ENCODE results near the gene ZNF185. TPM values are rescaled to one million over a fixed set of nuclear protein-coding genes. Genes with fewer than 3 reads are reported as not detected.

Gene ZNF185
- total and polyA plus RNA-seq, 9 of the 15 experiments (the other 6 are each of a cell fraction or from before 2014, with no cell fraction given), result 0.08 to 1.1 (median 0.22) TPM

DNA sequence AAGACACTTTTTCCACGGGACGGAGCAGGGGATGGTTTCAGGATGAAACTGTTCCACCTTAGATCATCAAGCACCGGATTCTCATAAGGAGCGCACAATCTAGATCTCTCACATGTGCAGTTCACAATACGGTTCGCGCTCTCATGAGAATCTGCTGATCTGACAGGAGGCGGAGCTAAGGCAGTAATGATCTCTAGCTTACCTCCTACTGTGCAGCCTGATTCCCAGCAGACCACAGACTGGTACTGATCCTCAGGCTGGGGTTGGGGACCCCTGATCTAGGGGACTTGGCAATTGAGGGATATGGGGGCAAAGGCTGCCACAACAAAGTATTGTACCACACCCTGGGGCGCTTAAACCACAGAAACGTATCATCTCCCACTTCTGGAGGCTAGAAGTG, 25.7 kb downstream of the ZNF185 start:
- in situ Hi-C loops (cut with MboI), result no loop called here
- no peak overlapping the region for H3K4me2 ChIP-seq (ENCODE audit: insufficient read depth, low read length)
- FAIRE-seq, result no peak
- H3K4me1 ChIP-seq (replicated peaks in 1 of 2; ENCODE audit: control insufficient read depth in 2 of 2, insufficient read depth in 2 of 2, low read length in 2 of 2), result no peaks in the 10 kb centered on the region; a peak in 3 of 5 replicates
- TF ChIP-seq TAF1 (IDR thresholded peaks at IDR 0.05; ENCODE audit: control insufficient read depth, extremely low read depth, insufficient read depth, low read length, severe bottlenecking) (no peak), TBL1XR1 (IDR thresholded peaks at IDR 0.05; ENCODE audit: low read length in 2 of 2) (no peak), PHF20 (IDR thresholded peaks at IDR 0.05; ENCODE audit: partially characterized antibody) (no peak), ESRRA (IDR thresholded peaks at IDR 0.05; ENCODE audit: borderline replicate concordance, low read depth) (no peak), NFIC (IDR thresholded peaks at IDR 0.05) (no peak), PHB (CRISPR knock-in tag; IDR thresholded peaks at IDR 0.05) (no peak), POLR3G (IDR thresholded peaks at IDR 0.05; ENCODE audit: extremely low read depth, insufficient read length, insufficient replicate concordance) (no peak), KAT7 (CRISPR knock-in tag; IDR thresholded peaks at IDR 0.05; ENCODE audit: borderline replicate concordance) (no peak), ATF1 (CRISPR knock-in tag; IDR thresholded peaks at IDR 0.05) (no peak), ATF1 (tag; IDR thresholded peaks at IDR 0.05) (no peak), CREM (IDR thresholded peaks at IDR 0.05; ENCODE audit: low read depth) (no peak), DNMT1 (IDR thresholded peaks at IDR 0.05) (no peak)
- 0 out of 2 replicates have a peak, but pooled peaks cover 3% of the 10 kb centered on the region for H4K20me1 ChIP-seq (replicated peaks; ENCODE audit: control insufficient read depth, insufficient read depth, low read length)
- peak in 1 of 4 experiments; percentile 12 for DNase-seq (ENCODE audit: extremely low read depth in 1 of 4, low spot score in 3 of 4)
- WGBS (ENCODE audit: insufficient coverage, low coverage, missing lambda C conversion rate), result 3% methylated on average over 7 of the region's 10 CpGs
- no peaks in the 10 kb centered on the region for H3K79me2 ChIP-seq (ENCODE audit: control insufficient read depth, insufficient read depth, low read length)
- H3K36me3 ChIP-seq (ENCODE audit: control insufficient read depth, insufficient read depth, low read length), result no peaks in the 10 kb centered on the region
- intact Hi-C loops (cut with micrococcal nuclease), result no loop called here
- no peak overlapping the region for H2AFZ ChIP-seq (ENCODE audit: low read depth, low read length)
- CTCF ChIA-PET (ENCODE audit: low intra/inter-chr PET ratio), result no interaction called here
- H3K9me1 ChIP-seq (ENCODE audit: control insufficient read depth, insufficient read depth, low read length), result no peaks in the 10 kb centered on the region
- ATAC-seq, result no peak
- no peak overlapping the region for H3K4me3 ChIP-seq
- no TSS peak for BruUV-seq (replicated peaks)
- POLR2A ChIA-PET, result interaction anchor here (1.2 kb wide), 1 partner anchor 11 kb away, joined by 3 read pairs; no protein-coding TSS in a partner anchor
- peaks cover 0 to 50% of the 10 kb centered on the region in 2 experiments; a peak in 3 of 5 replicates for H3K27me3 ChIP-seq (ENCODE audit: control insufficient read depth in 2 of 2, insufficient read depth in 2 of 2, low read length in 2 of 2)
- H3K9ac ChIP-seq (ENCODE audit: insufficient read depth in 1 of 2, low read depth in 2 of 2, low read length in 2 of 2), result peak overlapping the region in 1 of 2 experiments; percentile 45; a peak in 1 of 4 replicates
- no peaks in the 10 kb centered on the region for H3K9me3 ChIP-seq (replicated peaks; ENCODE audit: control insufficient read depth, insufficient read depth, low read depth, low read length)
- H3K27ac ChIP-seq (ENCODE audit: extremely low read depth, low read depth, low read length), result no peak overlapping the region
